ENCODE data around the gene CSNK1D.
"Not testable (repeated sequence)": the region's sequence is repeated elsewhere in the genome, so short reads cannot be mapped to it uniquely, and the experiment has no call there.

The CSNK1D gene

GRCh38 chr17:82272495-82273326 lies 789 bp downstream of the CSNK1D start:
- DNase-seq = peak; percentile 79

DNA sequence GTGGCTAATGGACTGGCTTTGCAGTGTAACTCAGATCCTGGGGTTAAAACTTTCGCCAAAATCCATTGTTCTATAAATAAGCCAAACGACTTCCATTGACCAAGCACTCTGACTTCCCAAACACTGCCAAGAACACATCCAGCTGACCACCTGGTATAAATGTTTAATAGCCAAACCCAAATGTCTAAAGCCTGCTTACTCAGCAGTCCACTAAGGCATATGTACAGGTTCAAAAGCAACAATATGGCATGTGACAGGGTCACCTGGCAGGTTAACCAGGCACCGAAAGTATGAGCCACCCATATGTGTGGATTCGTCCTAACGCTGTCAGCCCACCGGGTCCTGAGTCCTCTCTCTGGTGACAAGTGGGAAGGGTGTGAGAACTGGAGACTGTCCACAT lies 2.1 kb downstream of the CSNK1D start:
- no peak for DNase-seq

GRCh38 chr17:82270651-82271050 lies 2.8 kb downstream of the CSNK1D start:
- DNase-seq = no peak

DNA sequence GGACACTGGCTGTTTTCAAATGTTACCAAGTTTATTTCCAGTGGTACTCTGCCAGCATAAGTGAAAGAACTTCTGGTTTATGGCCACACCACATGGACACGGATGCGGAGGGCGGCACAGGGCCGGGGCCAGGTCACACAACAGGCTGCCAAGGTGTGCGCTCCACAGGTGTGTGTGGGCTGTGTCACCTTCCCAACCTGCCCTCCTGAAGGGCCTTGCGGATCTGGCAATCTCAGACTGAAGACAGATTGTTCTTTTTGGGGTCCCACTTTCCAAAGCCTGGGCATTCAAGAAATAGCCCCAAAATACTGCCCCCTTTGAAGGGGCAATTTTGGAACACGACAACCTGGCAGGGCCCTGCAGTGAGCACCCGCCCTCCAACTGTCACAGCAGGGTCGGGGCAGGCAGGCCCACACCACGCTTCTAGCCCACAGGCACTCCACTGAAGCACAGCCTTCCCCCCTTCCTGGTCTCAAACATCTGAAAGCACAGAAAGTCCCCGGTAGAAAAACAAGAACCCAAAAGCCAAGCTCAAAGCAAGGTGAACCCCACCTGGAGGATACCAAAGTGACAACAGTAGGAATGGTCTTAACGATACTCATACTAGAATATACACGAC lies 3.5 kb downstream of the CSNK1D start:
- DNase-seq = no peak

DNA sequence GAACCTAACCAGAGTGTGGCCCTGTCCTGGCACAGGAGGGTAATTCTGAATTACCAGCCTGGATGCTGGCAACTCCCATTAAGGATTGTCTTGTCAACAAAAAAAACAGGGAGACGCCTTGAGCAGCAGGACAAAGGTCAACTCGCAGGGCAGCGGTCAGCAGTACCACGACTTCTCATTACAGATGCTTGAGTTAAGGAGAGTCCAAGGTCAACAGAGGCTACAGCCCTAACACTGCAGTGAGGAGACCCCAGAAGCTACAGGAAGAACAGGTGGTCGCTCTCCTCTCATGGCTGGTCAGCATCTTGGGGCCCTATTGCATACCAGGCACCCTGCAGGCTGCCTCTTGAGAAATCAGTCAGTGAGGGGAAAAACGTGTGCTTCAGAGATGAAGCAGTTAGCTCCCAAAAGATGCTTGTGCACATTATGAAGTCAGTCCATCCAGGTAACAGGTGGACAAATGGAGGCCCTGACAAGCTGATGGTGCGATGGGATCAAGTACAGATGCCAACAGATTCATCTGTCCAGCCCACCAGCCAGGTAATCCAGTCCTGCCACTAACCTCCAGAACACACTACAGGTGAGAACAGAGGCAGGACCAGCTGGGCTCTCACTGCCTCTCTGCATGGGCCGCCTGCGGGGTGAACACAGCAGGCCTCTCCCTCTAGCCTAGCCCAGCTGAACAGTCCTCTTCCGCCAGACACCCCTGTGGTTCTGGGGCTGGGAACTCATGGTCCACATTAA lies 4.2 kb downstream of the CSNK1D start:
- no peak for DNase-seq

DNA sequence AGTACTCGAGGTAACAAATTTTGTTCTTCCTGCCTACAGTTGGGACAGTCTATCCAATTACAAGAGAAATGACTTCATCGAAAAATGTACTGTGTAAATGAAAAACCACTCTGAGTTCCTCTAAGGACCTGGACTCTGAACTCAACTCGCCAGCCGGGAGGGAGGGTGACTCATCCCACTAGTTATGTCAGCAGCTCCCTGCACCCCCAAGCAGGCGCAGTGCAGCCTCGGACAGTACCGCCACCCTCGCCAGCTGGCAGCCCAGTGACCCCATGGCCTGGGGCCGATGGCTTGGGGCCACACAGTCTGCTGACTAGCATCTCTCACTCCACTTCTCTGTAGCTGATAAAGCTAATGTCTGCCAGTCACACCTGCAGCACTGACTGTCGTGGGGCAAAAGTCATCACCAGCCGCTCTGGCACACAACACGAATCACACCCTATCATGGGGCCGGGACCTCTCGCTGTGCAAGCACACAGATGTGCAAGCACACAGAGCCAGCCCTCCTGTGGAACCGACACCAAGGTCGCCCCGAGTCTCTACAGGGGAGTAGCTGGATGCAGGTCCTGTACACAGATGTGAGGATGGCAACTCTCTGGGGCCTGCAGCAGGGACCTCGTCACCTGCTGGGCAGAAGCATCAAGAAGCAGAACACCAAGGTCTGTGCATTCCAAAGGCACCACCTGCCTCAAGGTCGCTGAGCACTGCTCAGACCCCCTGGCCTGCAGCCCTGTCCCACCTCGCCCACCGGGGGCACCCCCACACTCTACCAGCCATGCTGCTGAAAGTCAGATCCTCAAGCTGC lies 5.7 kb downstream of the CSNK1D start:
- DNase-seq = peak; percentile 75

- DNase-seq = no peak
Measured at GRCh38 chr17:82266142-82266541, 7.4 kb downstream of the CSNK1D start.

DNA sequence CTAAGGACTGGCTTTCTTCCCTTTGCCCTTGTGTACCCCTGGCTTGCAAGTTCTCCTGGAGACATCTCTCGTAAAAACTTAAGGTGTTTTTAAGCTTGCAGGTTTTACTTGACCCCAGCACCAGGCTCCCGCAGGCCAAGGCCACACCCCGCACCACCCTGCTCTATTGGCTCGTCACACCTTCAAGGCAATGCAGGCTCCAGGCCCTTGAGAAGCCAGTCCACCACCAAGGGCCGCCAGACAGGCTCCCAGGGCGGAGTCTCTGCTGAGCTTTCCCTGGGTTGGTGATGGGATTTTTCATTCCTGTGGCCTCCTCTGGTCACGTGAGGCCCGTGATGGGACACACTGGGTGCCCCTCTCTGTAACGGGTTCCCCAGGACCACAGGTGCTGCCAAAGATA lies 9.9 kb downstream of the CSNK1D start:
- no peak for DNase-seq

- no peak for DNase-seq
Measured at GRCh38 chr17:82262344-82262743, 11.2 kb downstream of the CSNK1D start.

DNA sequence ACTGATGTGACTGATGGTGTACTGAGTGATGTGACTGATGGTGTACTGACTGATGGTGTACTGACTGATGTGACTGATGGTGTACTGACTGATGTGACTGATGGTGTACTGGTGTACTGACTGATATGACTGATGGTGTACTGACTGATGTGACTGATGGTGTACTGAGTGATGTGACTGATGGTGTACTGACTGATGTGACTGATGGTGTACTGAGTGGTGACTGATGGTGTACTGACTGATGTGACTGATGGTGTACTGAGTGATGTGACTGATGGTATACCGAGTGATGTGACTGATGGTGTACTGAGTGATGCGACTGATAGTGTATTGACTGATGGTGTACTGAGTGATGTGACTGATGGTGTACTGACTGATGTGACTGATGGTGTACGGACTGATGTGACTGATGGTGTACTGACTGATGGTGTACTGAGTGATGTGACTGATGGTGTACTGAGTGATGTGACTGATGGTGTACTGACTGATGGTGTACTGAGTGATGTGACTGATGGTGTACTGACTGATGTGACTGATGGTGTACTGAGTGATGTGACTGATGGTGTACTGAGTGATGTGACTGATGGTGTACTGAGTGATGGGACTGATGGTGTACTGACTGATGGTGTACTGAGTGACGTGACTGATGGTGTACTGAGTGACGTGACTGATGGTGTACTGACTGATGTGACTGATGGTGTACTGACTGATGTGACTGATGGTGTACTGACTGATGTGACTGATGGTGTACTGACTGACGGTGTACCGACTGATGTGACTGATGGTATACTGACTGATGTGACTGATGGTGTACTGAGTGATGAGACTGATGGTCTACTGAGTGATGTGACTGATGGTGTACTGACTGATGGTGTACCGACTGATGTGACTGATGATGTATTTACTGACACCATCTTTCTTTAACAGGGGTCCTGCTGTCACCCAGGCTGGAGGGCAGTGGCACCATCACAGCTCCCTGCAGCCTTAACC lies 13.2 kb downstream of the CSNK1D start:
- DNase-seq = not testable (repeated sequence)

GRCh38 chr17:82258555-82258954 lies 14.9 kb downstream of the CSNK1D start:
- DNase-seq = no peak

GRCh38 chr17:82257473-82257872 lies 16.0 kb downstream of the CSNK1D start:
- DNase-seq = peak; percentile 87

- no peak for DNase-seq
Measured at GRCh38 chr17:82256242-82256885, 17.1 kb downstream of the CSNK1D start.

DNA sequence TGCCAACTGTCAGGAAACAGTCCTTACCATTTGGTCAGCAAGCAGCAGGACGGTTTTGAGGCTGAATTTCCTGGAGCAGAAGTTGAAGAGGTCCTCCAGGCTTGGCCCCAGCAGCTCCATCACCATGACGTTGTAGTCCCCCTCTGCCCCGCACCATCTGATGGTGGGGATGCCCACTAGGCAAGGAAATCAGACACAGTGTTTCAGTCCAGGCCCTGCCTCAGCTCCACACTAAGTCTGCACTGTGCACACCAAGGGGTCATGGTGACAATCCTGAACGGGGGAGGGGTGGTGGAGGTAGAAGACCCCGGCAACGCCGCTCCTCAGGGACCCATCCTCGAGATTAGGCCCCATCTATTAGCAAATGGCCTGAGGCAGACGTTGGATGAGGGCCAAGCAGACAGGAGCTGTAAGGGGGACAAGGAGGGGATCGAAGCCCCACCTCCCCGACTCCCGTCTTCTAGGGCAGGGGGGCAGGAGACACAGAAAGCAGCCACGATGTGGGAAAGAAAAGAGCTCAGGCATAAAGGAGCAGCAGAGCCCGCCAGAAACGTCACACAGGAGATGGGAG lies 18.0 kb downstream of the CSNK1D start:
- DNase-seq = no peak

DNA sequence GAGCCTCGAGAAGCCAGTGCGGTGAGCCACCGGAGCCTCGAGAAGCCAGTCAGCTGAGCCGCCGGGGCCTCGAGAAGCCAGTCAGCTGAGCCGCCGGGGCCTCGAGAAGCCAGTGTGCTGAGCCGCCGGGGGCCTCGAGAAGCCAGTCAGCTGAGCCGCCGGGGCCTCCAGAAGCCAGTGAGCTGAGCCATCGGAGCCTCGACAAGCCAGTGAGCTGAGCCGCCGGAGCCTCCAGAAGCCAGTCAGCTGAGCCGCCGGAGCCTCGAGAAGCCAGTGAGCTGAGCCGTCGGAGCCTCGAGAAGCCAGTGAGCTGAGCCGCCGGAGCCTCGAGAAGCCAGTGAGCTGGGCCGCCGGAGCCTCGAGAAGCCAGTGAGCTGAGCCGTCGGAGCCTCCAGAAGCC lies 18.8 kb downstream of the CSNK1D start:
- not testable (repeated sequence) for DNase-seq

- DNase-seq = not testable (repeated sequence)
Measured at GRCh38 chr17:82254096-82254495, 19.4 kb downstream of the CSNK1D start.

GRCh38 chr17:82253179-82253544 lies 20.3 kb downstream of the CSNK1D start:
- no peak for DNase-seq

GRCh38 chr17:82252511-82253178 lies 20.9 kb downstream of the CSNK1D start:
- no peak for DNase-seq

GRCh38 chr17:82250868-82251500 lies 22.5 kb downstream of the CSNK1D start:
- DNase-seq = no peak

Measured in activated CD8-positive, alpha-beta memory T cell treated with anti-CD3 and anti-CD28 coated beads for 24 hours (primary cell).